ENCODE data around the gene FOXD4.
"Not testable (repeated sequence)": the region's sequence is repeated elsewhere in the genome, so short reads cannot be mapped to it uniquely, and the experiment has no call there.

Gene FOXD4

GRCh38 chr9:90851-91250 is 27.4 kb downstream of the FOXD4 start:
- DNase-seq = not testable (repeated sequence)

DNA sequence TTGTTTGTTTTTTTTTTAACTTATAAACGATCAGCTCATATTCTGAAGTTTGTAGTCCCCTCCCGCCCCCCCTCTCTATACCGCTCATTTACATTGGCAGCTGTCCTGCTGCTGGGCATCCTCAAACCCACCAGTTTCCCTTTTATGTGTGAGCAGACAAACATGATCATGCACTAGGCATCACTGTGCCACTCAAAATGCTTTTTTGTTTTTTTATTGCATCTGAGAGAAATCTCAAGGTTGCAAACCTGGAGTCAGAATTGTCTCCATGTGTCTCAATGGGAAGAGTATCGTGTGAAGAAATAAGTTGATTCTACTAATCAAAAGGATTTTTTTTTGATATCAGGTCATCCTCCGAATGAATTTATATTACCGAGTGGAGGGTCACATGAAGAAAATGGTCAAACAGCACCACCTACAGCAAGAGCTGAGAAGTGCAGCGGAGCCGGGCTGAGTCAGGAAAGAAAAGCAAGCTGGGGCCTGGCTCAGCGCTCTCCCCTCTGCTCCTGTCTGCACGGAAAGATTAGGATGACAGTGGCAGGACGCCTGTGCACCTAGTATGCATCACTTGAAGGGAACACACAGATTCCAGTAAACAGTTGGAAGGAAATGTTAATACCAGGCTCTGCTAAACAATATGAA is 29.7 kb downstream of the FOXD4 start:
- not testable (repeated sequence) for DNase-seq

DNA sequence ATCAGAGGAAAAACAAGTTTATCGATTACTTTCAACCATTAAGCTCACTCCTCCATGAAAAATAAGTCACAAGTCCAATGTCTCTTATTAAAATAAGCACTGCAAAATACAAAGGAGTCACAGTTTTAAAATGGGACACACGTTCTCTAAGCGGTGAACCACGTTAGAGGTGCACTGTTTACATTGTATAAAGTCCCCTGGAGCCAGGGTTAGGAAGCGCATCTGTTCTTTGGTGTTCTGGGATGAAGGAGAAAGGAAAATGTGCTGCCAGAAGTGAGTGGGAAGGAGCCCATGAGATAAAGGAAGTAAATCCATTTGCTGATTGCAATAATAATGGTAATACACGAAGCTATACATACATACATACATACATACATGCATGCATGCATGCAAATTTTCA is 30.4 kb downstream of the FOXD4 start:
- DNase-seq = not testable (repeated sequence)

DNA sequence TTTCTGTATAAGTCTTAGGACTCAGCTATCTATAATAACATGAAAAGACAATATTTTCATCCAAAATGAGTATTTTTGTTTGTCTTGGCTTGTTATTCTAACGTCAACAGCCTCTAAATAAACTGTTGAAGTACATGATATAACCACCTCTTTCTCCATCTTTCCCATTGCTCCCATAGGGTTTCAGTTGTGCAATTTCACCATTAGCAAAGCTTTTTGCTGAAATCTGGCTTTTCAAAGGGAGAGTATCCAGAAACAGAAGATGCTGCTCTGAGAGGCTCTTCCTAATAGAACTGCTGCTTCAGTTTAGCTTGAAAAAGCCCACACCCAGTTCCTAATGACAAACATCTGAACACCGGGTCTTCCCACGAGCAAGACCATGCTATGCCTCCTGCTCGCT is 31.1 kb downstream of the FOXD4 start:
- DNase-seq = not testable (repeated sequence)

DNA sequence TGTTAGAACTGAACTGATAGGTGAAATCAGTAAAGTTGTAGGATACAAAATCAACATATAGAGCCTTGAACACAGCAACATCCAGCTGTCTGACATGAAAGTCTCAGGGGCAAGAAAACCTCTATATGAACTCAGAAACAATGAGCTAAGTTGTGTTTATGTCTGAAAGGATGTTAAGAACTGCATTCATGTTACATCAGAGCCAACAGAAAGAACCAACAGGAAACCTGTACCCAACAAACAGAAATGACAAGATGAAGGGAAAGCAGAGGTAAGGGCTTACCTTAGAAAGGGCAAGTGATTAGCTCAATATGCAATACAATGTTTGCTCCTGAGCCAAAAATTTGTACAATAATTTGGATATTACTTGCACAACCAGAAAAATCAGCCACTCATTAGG is 31.5 kb downstream of the FOXD4 start:
- DNase-seq = not testable (repeated sequence)

DNA sequence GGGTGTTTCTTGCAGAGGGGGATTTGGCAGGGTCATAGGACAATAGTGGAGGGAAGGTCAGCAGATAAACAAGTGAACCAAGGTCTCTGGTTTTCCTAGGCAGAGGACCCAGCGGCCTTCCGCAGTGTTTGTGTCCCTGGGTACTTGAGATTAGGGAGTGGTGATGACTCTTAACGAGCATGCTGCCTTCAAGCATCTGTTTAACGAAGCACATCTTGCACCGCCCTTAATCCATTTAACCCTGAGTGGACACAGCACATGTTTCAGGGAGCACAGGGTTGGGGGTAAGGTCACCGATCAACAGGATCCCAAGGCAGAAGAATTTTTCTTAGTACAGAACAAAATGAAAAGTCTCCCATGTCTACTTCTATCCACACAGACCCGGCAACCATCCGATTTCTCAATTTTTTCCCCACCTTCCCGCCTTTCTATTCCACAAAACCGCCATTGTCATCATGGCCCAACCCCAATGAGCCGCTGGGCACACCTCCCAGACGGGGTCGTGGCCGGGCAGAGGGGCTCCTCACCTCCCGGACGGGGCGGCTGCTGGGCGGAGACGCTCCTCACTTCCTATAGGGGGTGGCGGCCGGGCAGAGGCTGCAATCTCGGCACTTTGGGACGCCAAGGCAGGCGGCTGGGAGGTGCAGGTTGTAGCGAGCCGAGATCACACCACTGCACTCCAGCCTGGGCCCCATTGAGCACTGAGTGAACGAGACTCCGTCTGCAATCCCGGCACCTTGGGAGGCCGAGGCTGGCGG is 35.1 kb downstream of the FOXD4 start:
- not testable (repeated sequence) for DNase-seq

DNA sequence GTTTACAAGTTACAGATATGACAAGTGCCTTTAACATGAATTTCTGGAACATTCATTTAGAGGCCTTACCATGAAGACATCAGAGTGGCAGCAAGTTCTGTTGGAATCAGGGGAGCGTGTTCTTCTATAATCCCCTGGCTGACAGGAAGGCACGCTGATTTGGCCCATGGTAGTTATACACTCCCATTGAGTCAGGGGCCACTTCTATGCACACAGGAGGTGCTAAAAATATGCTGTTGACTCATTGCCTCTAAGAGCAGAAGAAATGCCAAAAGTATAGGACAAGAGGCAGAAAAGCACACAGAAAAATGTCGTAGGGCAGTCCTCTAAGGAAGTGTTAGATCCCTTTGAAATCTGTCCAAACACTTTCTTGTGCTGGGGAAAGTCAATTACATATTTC is 39.9 kb downstream of the FOXD4 start:
- DNase-seq = not testable (repeated sequence)

- DNase-seq = not testable (repeated sequence)
Observed at GRCh38 chr9:76389-76788, 41.8 kb downstream of the FOXD4 start.

DNA sequence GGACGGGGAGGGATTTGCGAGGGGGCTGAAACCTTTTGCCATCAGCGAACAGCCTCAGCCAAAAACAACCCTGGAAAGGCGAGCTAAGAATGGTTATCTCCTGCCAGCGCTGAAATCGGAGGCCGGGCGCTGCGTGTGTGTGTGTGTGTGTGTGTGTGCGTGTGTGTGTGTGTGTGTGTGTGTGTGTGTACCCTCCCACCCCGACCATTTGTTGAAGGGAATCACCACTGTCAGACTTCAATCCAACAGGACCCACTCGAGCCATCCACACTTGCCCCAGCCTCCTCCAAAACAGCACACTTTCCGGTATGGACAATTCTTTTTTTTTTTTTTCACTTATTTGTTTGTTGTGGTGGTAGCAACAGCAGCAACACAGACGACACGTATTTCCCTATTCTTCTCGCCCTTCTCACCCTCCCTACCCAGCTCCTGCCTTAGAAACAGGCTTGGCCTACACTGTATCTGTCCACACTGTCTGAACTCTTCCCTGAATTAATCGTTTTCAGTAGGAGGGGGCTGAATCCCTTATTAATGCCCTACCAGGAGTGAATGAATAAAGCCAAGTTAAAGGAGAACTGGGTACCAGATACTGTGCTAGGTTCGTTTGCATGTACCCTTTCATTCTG is 44.2 kb downstream of the FOXD4 start:
- DNase-seq = not testable (repeated sequence)

- not testable (repeated sequence) for DNase-seq
Observed at GRCh38 chr9:73076-73899, 44.9 kb downstream of the FOXD4 start.

All from SHP77 (cell line).